ENCODE measurements around the gene ALG12. TPM values are rescaled to one million over a fixed set of nuclear protein-coding genes. Genes with fewer than 3 reads are reported as not detected.

ALG12 gene
- total and polyA plus RNA-seq, 2 of the 8 experiments (the other 6 are each of a cell fraction or from before 2014, with no cell fraction given): 13.4 to 22.5 TPM

DNA sequence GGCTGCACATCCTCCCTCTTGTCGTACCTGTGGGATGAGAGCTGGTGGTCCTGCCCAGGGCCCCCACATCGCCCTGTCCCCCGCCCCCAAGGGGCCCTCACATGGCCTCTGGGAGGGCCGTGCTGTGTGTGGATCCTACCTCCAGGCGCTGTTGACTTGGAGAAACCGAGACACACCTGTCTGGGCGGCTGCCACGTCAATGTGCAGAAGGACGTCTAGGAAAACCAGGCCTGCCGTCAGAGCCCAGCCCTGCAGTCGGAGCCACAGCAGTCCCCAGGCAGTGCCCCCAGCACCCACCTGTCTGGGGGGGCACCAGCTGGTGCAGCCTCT lies 14.2 kb downstream of the ALG12 start:
- H3K4ac ChIP-seq (replicated peaks; ENCODE audit: insufficient read length, low read depth, low read length): no peak overlapping the region
- H3K14ac ChIP-seq (ENCODE audit: insufficient read length): no peak overlapping the region
- 90% methylated on average over 11 of the region's 11 CpGs; no CpG with 5 or more reads in 1 of the 2 experiments for WGBS, 2 experiments (ENCODE audit: extremely low coverage in 1 of 2, insufficient coverage in 1 of 2, insufficient read length in 1 of 2, insufficient replicate concordance in 2 of 2, low coverage in 1 of 2, low lambda C conversion rate in 2 of 2, missing lambda C conversion rate in 1 of 2)
- H3K9ac ChIP-seq (replicated peaks in 1 of 4; ENCODE audit: extremely low read depth in 1 of 4, low read depth in 3 of 4, low read length in 3 of 4): no peak overlapping the region
- H2BK5ac ChIP-seq (ENCODE audit: low read depth, low read length): no peak overlapping the region
- POLR2A ChIA-PET (ENCODE audit: partially characterized antibody): interaction anchor here (0.6 to 1.6 kb wide), 3 partner anchors 8 to 61 kb away, joined by 3 to 6 read pairs (median 3); no protein-coding TSS in a partner anchor
- H2AK5ac ChIP-seq (ENCODE audit: low read depth, low read length): no peak overlapping the region
- no peaks in the 10 kb centered on the region for H3K4me1 ChIP-seq (replicated peaks in 1 of 4; ENCODE audit: control insufficient read depth in 3 of 4, insufficient read depth in 4 of 4, low read length in 3 of 4)
- peaks cover 6 to 10% of the 10 kb centered on the region in 2 experiments; a peak in 2 of 4 replicates for H3K9me3 ChIP-seq (ENCODE audit: insufficient read depth in 2 of 2, low read depth in 1 of 2, low read length in 1 of 2)
- no peak overlapping the region for H3K56ac ChIP-seq (replicated peaks; ENCODE audit: insufficient read length, low read depth, low read length)
- peaks cover 2% of the 10 kb centered on the region; the same call in 1 of the 2 replicates for H3K79me1 ChIP-seq (ENCODE audit: low read depth, low read length)
- H3K27ac ChIP-seq (ENCODE audit: low read depth, low read length): no peak overlapping the region
- no peak overlapping the region for H2AFZ ChIP-seq (ENCODE audit: low read length)
- DNase-seq (ENCODE audit: low read depth in 1 of 2, low spot score in 2 of 2) (no peak), FAIRE-seq (no peak)
- no peak overlapping the region for H3K23ac ChIP-seq (ENCODE audit: insufficient read length)
- no peak overlapping the region for H2BK20ac ChIP-seq (ENCODE audit: low read length)
- no peak overlapping the region for H3K4me3 ChIP-seq (ENCODE audit: extremely low read depth in 1 of 4, insufficient read depth in 2 of 4, low read depth in 3 of 4, low read length in 4 of 4)
- H2BK120ac ChIP-seq (replicated peaks; ENCODE audit: low read depth, low read length): no peak overlapping the region
- H3K36me3 ChIP-seq (ENCODE audit: control insufficient read depth in 2 of 4, insufficient read depth in 4 of 4, low read length in 3 of 4): peaks cover 0 to 31% (median 12%) of the 10 kb centered on the region in 4 experiments; a peak in 5 of 8 replicates
- no peak overlapping the region for H2BK15ac ChIP-seq (ENCODE audit: low read length)
- CTCF ChIA-PET (ENCODE audit: partially characterized antibody): no interaction called here
- H4K5ac ChIP-seq (ENCODE audit: insufficient read length, low read depth, low read length): no peak overlapping the region
- no peak overlapping the region for H4K8ac ChIP-seq (ENCODE audit: extremely low read depth, insufficient read depth, low read length)
- H3K79me2 ChIP-seq (ENCODE audit: control insufficient read depth in 1 of 2, insufficient read depth in 2 of 2, low read length in 2 of 2): no peaks in the 10 kb centered on the region
- H3K27me3 ChIP-seq (replicated peaks in 1 of 4; ENCODE audit: control insufficient read depth in 3 of 4, extremely low read depth in 1 of 4, insufficient read depth in 3 of 4, low read length in 3 of 4): no peaks in the 10 kb centered on the region
- H3K18ac ChIP-seq (ENCODE audit: extremely low read depth, low read length): no peak overlapping the region
- H4K20me1 ChIP-seq (replicated peaks in 1 of 2; ENCODE audit: control insufficient read depth in 1 of 2, insufficient read depth in 2 of 2, low read length in 2 of 2): peaks cover 2 to 17% of the 10 kb centered on the region in 2 experiments
- H2BK12ac ChIP-seq (ENCODE audit: low read depth, low read length): no peak overlapping the region
- H4K91ac ChIP-seq (replicated peaks; ENCODE audit: insufficient read length, low read length): no peak overlapping the region
- H3K4me2 ChIP-seq (ENCODE audit: insufficient read depth in 1 of 2, low read depth in 2 of 2, low read length in 2 of 2): no peak overlapping the region
- no peaks in the 10 kb centered on the region for H3K23me2 ChIP-seq (ENCODE audit: low read depth, low read length)
- TF ChIP-seq ASH2L (IDR thresholded peaks at IDR 0.05; ENCODE audit: low read length) (no peak), NANOG (IDR thresholded peaks at IDR 0.05; ENCODE audit: insufficient read depth, low read depth, low read length, poor library complexity, severe bottlenecking) (no peak), SIN3A (conservative IDR thresholded peaks at IDR 0.05 in 1 of 2, IDR thresholded peaks at IDR 0.05 in 1 of 2; ENCODE audit: low read depth in 1 of 2, low read length in 2 of 2) (no peak), BACH1 (IDR thresholded peaks at IDR 0.05; ENCODE audit: low read length) (no peak), KDM1A (IDR thresholded peaks at IDR 0.05; ENCODE audit: borderline replicate concordance, low read length) (no peak), TBP (IDR thresholded peaks at IDR 0.05; ENCODE audit: low read depth, low read length) (no peak), CREB1 (IDR thresholded peaks at IDR 0.05) (no peak), SIRT6 (IDR thresholded peaks at IDR 0.05; ENCODE audit: low read length) (no peak), MAFK (IDR thresholded peaks at IDR 0.05; ENCODE audit: low read depth, low read length) (no peak), NRF1 (IDR thresholded peaks at IDR 0.05; ENCODE audit: low read depth, low read length) (no peak), GTF2F1 (IDR thresholded peaks at IDR 0.05; ENCODE audit: borderline replicate concordance, low read depth, low read length) (no peak), SAP30 (IDR thresholded peaks at IDR 0.05; ENCODE audit: insufficient read depth, insufficient replicate concordance, low read length) (no peak)
- TF ChIP-seq, protein P1, sequence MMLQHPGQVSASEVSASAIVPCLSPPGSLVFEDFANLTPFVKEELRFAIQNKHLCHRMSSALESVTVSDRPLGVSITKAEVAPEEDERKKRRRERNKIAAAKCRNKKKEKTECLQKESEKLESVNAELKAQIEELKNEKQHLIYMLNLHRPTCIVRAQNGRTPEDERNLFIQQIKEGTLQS (IDR thresholded peaks at IDR 0.05; ENCODE audit: insufficient read depth, low read depth, low read length): no peak

Data from H1 (cell line).